GOT3 (cell line): ENCODE measurements around the gene PORCN.

Experiments used
- DNase-seq: peaks from one replicate; lab custom pipeline; 2025; ENCODE audit warnings: mixed read lengths; lab: John Stamatoyannopoulos, UW

PORCN gene

GRCh38 chrX:48508400-48509244 lies at the start of gene PORCN:
Gene PORCN, plus strand, starts transcription at chrX:48508992. Its CDS starts 829 bp downstream, at chrX:48509821.
- DNase-seq = no peak

DNA sequence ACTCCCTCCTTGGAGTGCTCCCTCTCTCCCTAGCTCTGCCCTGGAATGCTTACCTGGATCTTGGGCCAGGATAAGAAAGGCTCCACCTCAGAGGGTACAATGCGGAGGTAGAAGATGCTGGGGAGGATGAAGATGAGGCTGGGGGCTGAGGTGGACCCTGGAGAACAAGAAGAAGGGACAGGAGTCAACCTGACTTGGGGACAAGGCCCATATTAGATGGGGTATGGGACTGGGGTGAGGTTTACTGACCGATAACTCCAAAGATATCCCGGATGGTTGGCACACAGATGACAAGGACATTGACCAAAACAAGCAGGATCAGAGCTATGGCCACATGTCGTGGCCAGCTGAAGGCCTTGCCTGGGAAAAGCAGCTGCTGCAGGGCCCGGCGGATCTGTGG lies 49.3 kb upstream of the PORCN start:
- DNase-seq = no peak

DNA sequence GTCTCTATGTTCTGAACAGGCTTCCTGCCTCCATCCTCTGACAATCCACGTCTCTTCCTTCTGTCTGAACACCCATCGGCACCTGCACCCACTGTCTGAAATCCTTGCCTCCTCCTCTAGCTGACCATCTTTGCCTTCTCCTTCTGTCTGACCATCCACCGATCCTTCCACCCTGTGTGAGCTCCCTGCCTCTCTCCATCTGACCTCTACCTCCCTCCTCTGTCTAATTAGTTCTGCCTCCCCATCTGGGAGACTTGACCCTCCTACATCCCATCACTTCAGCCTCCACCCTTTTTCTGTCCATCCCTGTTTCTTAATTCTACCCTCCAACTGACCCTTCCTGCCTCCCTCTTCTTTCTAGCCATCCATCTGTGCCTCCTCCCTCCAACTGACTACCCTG lies 48.8 kb upstream of the PORCN start:
- DNase-seq = no peak

DNA sequence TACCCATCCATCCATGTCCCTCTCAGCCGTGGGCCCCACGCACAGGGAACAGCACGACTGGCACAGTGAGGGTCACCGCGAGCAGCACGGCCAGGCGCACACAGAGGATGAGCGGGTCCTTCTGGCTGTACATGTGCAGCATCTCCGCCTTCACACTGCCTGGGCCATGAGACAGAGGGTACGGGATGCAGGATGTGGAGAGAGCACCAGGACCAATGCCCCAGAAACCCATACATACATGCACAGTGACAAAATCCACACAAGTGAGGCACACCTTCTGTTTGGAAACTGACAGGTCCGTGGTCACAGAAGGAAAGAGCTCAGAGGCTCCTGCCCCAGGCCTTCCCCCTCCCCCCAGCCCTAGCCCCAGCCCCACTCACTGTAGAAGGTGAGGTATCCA lies 48.2 kb upstream of the PORCN start:
- DNase-seq = no peak

GRCh38 chrX:48461830-48462229 lies 47.0 kb upstream of the PORCN start:
- DNase-seq = no peak

- no peak for DNase-seq
Observed at GRCh38 chrX:48465336-48465933, 43.4 kb upstream of the PORCN start.

- no peak for DNase-seq
Observed at GRCh38 chrX:48466696-48467095, 42.1 kb upstream of the PORCN start.

- DNase-seq = no peak
Observed at GRCh38 chrX:48467281-48467761, 41.5 kb upstream of the PORCN start.

- no peak for DNase-seq
Observed at GRCh38 chrX:48468247-48468671, 40.5 kb upstream of the PORCN start.

DNA sequence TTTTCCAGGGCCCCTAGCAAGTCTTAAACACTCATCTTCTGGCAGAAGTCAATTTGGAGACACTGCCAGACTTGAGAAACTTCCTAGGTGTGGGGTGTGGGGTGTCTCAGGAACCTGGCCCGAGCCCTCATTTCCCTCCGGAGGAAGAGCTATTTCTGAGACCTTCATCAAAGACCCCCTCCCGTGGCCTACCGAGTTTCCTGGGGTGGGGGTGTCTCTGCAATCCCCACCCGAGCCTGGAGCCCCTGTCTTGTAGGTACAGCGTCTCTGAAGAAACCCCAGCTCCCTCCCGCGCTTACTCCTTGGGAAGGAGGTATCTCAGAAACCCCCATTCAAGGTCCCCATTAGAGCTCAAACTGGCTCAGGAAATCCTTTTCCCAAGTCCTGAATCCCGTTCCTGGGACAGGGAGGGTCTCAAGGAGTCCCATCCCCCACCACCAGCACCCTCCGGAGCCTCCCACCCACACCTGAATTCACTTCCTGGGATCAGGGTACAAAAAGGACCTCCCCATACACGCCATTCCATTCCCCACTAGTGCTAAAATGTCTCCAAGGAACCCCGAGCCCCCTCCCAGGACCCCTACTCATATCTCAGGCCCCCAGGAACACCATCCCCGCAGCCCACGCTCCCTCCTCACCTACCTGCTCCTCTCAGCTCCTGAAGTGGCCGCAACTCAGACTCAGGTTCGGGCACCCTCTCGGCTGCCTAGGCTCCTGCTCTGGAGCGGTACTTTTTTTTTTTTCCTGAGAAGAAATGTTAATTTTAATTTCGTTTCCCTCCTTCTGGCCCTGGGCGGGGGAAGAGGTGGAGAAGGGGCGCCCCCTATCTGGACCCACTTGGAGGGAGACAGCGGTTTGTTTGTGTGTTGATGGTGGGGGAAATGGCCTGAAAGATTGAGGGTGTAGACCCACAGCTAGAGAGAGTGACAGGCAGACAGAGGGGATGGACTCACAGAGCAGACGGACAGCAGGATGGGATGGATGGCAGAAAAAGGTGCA lies 39.8 kb upstream of the PORCN start:
- no peak for DNase-seq

DNA sequence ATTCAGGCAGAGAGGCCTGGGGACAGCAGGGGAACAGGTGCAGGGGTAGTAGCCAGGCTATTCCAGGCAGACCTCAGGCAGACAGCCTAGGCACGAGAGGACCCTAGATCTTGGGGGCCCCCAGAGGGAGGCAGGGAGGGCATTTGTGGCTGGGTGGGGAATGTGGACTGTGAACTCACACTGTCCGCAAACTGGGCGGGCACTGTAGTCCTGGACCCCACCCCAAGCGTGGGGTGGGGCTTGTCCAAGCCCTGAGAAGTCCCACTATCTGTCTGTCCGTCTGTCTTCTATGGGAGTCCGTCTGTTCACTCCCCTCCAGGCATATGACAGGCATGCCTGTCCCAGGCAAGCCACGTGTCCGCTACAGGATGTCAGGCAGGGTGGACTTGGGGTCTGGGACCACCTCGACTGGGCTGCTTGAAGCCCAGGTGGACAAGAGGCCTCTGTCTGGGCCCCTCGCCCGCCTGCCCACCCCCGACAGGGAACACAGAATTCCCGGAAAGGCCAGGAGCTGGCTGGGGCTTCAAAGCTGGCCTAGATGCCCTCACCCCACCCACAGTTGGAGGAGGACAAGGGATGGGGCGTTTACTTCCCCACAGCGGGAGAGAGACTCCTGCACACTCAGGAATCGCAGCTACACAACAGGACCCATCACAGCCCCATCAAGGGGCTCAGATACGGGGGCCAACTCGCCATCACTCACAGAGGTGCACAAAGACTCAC lies 38.5 kb upstream of the PORCN start, which contains the start of gene SLC38A5:
Gene SLC38A5, minus strand, starts transcription at position 151 of the 723 bp plus-strand sequence. CDS start 2,336 bp downstream, outside the sequence.
- no peak for DNase-seq

DNA sequence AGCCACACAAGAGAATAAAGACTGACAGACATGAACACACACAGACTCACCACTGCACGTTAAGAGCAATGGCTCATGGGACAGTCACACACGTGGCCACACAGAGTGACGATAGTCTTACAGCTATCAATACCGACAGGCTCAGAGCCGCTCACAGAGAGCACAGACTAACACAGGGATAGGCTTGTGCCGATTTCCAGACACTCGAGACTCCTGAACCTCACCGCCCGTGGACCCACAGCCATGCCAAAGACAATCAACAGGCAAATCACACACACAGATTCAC lies 38.0 kb upstream of the PORCN start:
- no peak for DNase-seq

DNA sequence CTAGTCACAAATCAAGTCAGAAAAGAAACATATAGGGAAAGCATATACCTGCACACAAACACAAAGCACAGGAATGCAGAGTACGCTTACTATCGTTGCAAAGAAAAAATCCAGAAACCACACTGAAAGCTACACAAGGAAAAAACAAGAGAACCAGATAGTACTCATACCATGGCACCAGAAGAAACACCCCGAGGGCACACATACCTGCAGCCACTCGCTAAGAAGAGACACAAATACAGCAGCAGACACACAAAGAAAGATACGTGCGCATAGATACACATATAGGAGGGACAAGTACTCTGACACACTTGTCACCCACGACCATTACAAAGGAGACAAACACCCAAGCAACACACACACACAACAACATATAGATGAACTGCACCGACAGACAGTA lies 37.3 kb upstream of the PORCN start:
- DNase-seq = no peak

DNA sequence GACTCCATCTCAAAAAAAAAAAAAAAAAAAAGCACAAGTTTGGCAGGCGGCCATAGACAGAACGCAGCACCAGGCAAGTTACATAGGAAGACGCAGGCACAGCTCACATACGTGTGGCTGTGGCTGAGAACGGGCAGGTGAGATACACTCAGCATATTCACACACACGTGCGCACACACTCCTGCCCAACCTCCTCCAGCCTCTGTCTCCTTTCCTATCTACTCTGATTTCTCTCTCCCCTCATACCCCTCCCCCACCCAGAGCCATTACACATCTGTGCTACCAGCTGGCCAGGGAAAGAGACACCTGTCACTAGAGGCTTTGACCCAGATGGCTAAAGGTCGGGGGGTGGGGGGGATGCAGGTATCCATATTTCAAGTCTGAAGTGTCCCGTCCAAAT lies 36.6 kb upstream of the PORCN start:
- no peak for DNase-seq

DNA sequence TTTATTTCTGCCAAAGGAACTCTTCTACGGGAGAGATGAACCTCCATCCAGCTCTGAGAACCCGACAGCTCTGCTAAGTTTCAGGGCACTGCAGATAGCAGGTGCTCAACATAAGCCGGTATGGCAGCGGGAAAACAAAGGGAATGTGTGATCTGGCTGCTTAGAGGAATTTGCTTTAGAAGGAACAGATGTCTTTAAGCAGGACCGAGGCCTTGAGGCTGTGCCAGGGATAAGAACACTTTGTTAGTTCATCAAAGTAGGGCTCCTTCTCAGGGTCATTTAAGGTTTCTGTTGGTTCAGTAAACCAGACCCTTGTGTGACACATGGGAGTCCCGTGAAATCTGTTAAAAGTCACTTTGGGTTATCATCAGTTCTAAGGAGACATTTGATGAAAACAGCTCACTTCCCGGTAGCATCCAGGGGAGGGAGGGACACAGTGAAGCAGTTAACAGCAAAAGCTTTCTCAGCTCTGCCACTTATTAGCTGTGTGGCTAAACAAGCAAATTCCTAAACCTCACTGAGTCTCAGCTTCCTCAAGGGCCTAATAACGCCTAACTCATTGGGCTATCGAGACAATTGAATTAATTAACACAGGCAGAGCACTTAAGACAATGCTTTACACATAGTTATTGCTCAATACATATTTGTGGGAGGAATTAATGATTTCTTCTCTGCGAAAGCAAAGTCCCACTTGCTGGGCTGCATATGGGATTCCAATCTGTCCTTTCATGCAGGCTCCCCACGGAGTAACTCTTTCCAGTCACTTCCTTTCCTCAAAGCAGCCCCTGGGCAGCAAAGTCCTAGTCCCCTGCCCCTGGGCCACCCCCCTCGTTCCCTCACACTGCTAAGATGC lies 35.7 kb upstream of the PORCN start:
- no peak for DNase-seq

- DNase-seq = no peak
Observed at GRCh38 chrX:48473704-48473990, 35.1 kb upstream of the PORCN start.

GRCh38 chrX:48474127-48474526 lies 34.7 kb upstream of the PORCN start:
- DNase-seq = no peak

DNA sequence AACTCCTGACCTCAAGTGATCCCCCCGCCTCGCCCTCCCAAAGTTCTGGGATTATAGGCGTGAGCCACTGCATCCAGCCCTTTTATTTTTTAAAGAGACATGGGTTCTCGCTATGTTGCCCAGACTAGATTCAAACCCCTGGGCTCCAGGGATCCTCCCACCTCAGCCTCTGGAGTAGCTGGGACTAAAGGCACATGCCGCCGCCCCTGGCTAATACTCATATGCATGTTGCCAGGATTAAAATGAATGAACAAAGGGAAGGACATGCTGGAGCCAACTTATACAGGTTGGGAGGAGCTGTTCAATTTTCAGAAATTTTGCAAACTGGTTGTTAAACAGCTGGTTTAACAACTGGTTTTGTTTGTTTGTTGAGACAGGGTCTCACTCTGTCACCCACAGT lies 34.2 kb upstream of the PORCN start:
- no peak for DNase-seq

- no peak for DNase-seq
Observed at GRCh38 chrX:48475296-48475695, 33.5 kb upstream of the PORCN start.

DNA sequence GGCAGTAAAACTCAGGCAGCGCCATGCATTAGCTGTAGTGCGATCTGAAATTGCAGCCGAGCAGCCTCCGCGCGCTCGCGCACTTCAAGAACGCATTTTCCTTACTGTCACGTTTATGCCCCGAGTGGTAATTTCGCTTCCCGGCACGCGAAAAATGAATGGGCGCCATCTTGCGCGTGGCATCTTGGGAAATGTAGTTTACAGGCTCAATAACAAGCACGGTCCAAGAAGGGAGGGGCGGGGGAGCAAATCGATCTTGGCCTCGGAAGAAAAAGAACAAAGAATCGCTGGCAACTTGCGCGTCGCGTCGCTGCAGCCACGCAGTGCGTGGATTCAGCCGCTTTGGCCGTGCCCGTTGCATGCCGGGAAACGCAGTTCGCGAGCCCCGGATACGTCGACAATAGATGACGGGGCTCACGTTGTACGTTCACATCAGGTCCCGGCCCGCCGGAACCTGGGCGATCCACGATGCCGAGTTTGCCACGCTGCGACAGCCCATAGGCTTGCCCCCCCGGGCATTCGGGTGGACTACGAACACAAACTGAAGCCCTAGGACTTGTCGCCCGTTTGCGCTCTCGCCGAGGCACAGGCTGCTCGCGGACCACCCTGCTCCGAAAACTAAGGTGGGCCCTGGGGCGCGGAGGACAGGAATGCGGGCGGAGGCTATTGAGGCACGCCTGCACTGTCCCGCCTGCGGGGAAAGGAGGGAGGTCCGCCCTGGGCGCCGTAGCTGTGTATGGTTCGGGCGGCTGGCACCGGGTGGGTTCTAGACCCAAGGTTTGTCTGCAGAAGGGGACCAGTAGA lies 32.8 kb upstream of the PORCN start, which contains the start of gene FTSJ1:
Gene FTSJ1, plus strand, starts transcription at position 426 of the 804 bp plus-strand sequence. CDS start 1,849 bp downstream, outside the sequence.
- peak; percentile 37 for DNase-seq
